Panc1 (cell line): ENCODE measurements around the gene SSBP2. TPM values are rescaled to one million over a fixed set of nuclear protein-coding genes. Genes with fewer than 3 reads are reported as not detected.

Source experiments
- ATAC-seq: fragments of 200-7000 bp; cut with Tn5 transposase; 2 replicates; pipeline ENCODE4 v1.9.1; 2020; ENCODE audit warnings: mild to moderate bottlenecking, moderate library complexity
- BruUV-seq: library from RNA; stranded (reverse); fragments of 400-500 nt; replicated peaks from 2 replicates; lab custom pipeline; 2021; lab: Mats Ljungman, UMichigan
- CTCF ChIA-PET: fragments of 300-600 bp; sonication (Branson Sonifier 250); formaldehyde crosslinking; loops from one replicate; lab custom pipeline; 2022; ENCODE audit warnings: antibody characterized with exemption; lab: Charles Lee
- POLR2A ChIA-PET: fragments of 300-600 bp; sonication (Branson Sonifier 250); formaldehyde crosslinking; loops from one replicate; lab custom pipeline; 2022; ENCODE audit warnings: antibody characterized with exemption; lab: Charles Lee
- DNase-seq: peaks from one replicate; pipeline ENCODE4 v3.0.0-alpha.2; 2010; ENCODE audit warnings: low read depth, low spot score
- H3K27ac ChIP-seq: 2 replicates; pipeline ENCODE4 v1.5.1; 2011; ENCODE audit warnings: mild to moderate bottlenecking, low read length, inconsistent platforms
- H3K27me3 ChIP-seq: fragments of 200-500 bp; sonication (Bioruptor generic); 2 replicates; pipeline ENCODE4 v1.6.0; 2014; ENCODE audit warnings: low read length, inconsistent platforms; ENCODE audit not compliant: control insufficient read depth, insufficient read depth
- H3K36me3 ChIP-seq: fragments of 200-500 bp; sonication (Bioruptor generic); 2 replicates; pipeline ENCODE4 v1.5.1; 2014; ENCODE audit warnings: inconsistent platforms, mild to moderate bottlenecking, low read length, moderate library complexity; ENCODE audit not compliant: control insufficient read depth, insufficient read depth
- H3K4me1 ChIP-seq: 2 replicates; pipeline ENCODE4 v1.5.1; 2011; ENCODE audit warnings: inconsistent platforms, mild to moderate bottlenecking, low read length, moderate library complexity; ENCODE audit not compliant: control insufficient read depth, insufficient read depth
- H3K4me3 ChIP-seq, 2 experiments: 2 replicates each; pipeline ENCODE4 v1.5.1; 2011 to 2012; ENCODE audit warnings: low read depth in 2 of 2, low read length in 2 of 2, mild to moderate bottlenecking in 2 of 2, inconsistent platforms in 1 of 2, moderate library complexity in 1 of 2
- H3K9me3 ChIP-seq: fragments of 200-500 bp; sonication (Bioruptor generic); 2 replicates; pipeline ENCODE4 v1.5.1; 2014; ENCODE audit warnings: low read depth, mild to moderate bottlenecking, inconsistent platforms, low read length, moderate library complexity; ENCODE audit not compliant: control insufficient read depth, insufficient read depth
- CTCF ChIP-seq: fragments of 450-650 bp; IDR thresholded peaks from 2 replicates; pipeline ENCODE4 v1.5.1; 2017; ENCODE audit warnings: mild to moderate bottlenecking
- POLR2AphosphoS5 ChIP-seq: IDR thresholded peaks from 2 replicates; pipeline ENCODE4 v1.6.1; 2012; ENCODE audit warnings: mild to moderate bottlenecking, low read depth, low read length, moderate library complexity
- SIN3A ChIP-seq: IDR thresholded peaks from 2 replicates; pipeline ENCODE4 v1.6.1; 2012; ENCODE audit warnings: low read depth, mild to moderate bottlenecking, low read length, moderate library complexity, borderline replicate concordance; ENCODE audit not compliant: insufficient read depth
- TCF7L2 ChIP-seq: IDR thresholded peaks from 2 replicates; pipeline ENCODE4 v1.6.1; 2011; ENCODE audit warnings: mild to moderate bottlenecking, low read depth, low read length, inconsistent platforms
- in situ Hi-C: cut with HindIII; loops from 2 replicates; pipeline ENCODE4 v1.10.0; 2016; ENCODE audit warnings: low sequenced_read_pairs, low pct_unique_long_range_greater_than_20kb
- intact Hi-C: fragments of 100-400 bp; cut with micrococcal nuclease; formaldehyde crosslinking; loops from one replicate; pipeline ENCODE4 v1.10.0; 2022; ENCODE audit not compliant: unreplicated experiment
- total RNA-seq: library from RNA; stranded (reverse); gene quantifications from one replicate; pipeline ENCODE4 v1.2.1, GENCODE V29; 2021; ENCODE audit not compliant: unreplicated experiment
- TF ChIP-seq, protein P1 (sequence below), 2 experiments: IDR thresholded peaks; 2 replicates each; pipeline ENCODE4 v1.6.1; 2011 to 2012; ENCODE audit warnings: low read depth in 2 of 2, control low read depth in 1 of 2, low read length in 1 of 2, mild to moderate bottlenecking in 1 of 2, moderate library complexity in 1 of 2; ENCODE audit not compliant: insufficient read depth in 1 of 2

The SSBP2 gene
- total RNA-seq, 1 experiment from 2014 or later = 16.3 TPM

DNA sequence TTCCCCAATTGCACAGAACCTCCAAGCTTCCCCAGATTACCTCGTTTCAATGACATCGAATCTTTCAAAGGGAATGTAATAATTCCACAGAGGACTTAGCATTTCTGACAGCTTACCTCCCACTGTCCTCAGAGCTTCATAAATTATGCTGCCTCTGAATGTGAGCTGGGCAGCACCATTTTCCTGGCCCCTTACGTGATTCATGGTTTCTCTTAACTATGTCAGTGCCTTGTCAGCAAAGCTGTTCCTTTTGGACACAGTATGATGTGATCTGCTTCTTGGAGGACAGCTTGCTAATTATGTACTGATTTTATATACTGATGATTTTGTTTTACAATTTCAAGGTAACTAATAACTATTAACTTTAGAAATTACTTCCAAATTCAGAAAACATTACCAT, 27.7 kb upstream of the SSBP2 start:
- H3K27ac ChIP-seq = no peak overlapping the region; the same call in 1 of the 2 replicates
- DNase-seq (no peak), ATAC-seq (no peak)
- H3K9me3 ChIP-seq = peaks cover 6% of the 10 kb centered on the region; the same call in 1 of the 2 replicates
- BruUV-seq = no TSS peak
- H3K4me1 ChIP-seq = no peaks in the 10 kb centered on the region; the same call in 1 of the 2 replicates
- no peaks in the 10 kb centered on the region for H3K36me3 ChIP-seq
- no peaks in the 10 kb centered on the region for H3K27me3 ChIP-seq
- ChIA-PET POLR2A (interaction anchor here (0.5 kb wide), 1 partner anchor 131 kb away, joined by 11 read pairs; no protein-coding TSS in a partner anchor), CTCF (interaction anchor here (1.0 kb wide), 1 partner anchor 60 kb away, joined by 3 read pairs; no protein-coding TSS in a partner anchor)
- TF ChIP-seq POLR2AphosphoS5 = no peak
- TF ChIP-seq, protein P1, sequence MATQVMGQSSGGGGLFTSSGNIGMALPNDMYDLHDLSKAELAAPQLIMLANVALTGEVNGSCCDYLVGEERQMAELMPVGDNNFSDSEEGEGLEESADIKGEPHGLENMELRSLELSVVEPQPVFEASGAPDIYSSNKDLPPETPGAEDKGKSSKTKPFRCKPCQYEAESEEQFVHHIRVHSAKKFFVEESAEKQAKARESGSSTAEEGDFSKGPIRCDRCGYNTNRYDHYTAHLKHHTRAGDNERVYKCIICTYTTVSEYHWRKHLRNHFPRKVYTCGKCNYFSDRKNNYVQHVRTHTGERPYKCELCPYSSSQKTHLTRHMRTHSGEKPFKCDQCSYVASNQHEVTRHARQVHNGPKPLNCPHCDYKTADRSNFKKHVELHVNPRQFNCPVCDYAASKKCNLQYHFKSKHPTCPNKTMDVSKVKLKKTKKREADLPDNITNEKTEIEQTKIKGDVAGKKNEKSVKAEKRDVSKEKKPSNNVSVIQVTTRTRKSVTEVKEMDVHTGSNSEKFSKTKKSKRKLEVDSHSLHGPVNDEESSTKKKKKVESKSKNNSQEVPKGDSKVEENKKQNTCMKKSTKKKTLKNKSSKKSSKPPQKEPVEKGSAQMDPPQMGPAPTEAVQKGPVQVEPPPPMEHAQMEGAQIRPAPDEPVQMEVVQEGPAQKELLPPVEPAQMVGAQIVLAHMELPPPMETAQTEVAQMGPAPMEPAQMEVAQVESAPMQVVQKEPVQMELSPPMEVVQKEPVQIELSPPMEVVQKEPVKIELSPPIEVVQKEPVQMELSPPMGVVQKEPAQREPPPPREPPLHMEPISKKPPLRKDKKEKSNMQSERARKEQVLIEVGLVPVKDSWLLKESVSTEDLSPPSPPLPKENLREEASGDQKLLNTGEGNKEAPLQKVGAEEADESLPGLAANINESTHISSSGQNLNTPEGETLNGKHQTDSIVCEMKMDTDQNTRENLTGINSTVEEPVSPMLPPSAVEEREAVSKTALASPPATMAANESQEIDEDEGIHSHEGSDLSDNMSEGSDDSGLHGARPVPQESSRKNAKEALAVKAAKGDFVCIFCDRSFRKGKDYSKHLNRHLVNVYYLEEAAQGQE (IDR thresholded peaks at IDR 0.05; ENCODE audit: insufficient read depth in 1 of 2, low read depth in 2 of 2, low read length in 1 of 2) = no peak
- no peak for TF ChIP-seq SIN3A
- no peak for TF ChIP-seq CTCF
- TF ChIP-seq TCF7L2 = no peak
- H3K4me3 ChIP-seq = 0 out of 4 replicates have a peak overlapping the region, but pooled peaks of 1 of the 2 experiments have one; percentile 1
- in situ Hi-C loops (no loop called here), intact Hi-C loops (no loop called here)

GRCh38 chr5:81776258-81776657, 25.4 kb upstream of the SSBP2 start:
- no peak overlapping the region for H3K27ac ChIP-seq
- intact Hi-C loops = no loop called here

GRCh38 chr5:81774374-81774773, 23.5 kb upstream of the SSBP2 start:
- in situ Hi-C loops (no loop called here), intact Hi-C loops (no loop called here)
- ChIA-PET CTCF (no interaction called here), POLR2A (no interaction called here)
- H3K4me3 ChIP-seq = no peak overlapping the region
- TF ChIP-seq, protein P1 (IDR thresholded peaks at IDR 0.05; ENCODE audit: insufficient read depth in 1 of 2, low read depth in 2 of 2, low read length in 1 of 2) = no peak
- TF ChIP-seq TCF7L2 = no peak
- BruUV-seq = no TSS peak
- no peaks in the 10 kb centered on the region for H3K36me3 ChIP-seq
- no peaks in the 10 kb centered on the region; the same call in 1 of the 2 replicates for H3K4me1 ChIP-seq
- H3K27ac ChIP-seq = no peak overlapping the region
- no peak for DNase-seq
- ATAC-seq = no peak
- H3K27me3 ChIP-seq = no peaks in the 10 kb centered on the region
- peaks cover 6% of the 10 kb centered on the region; the same call in 1 of the 2 replicates for H3K9me3 ChIP-seq

More at GRCh38 chr5:81776258-81776657, 25.4 kb upstream of the SSBP2 start:
- Histone ChIP-seq H3K36me3 (no peaks in the 10 kb centered on the region), H3K27me3 (no peaks in the 10 kb centered on the region), H3K4me1 (no peaks in the 10 kb centered on the region; the same call in 1 of the 2 replicates), H3K4me3 (no peak overlapping the region), H3K9me3 (peaks cover 6% of the 10 kb centered on the region; the same call in 1 of the 2 replicates)
- no TSS peak for BruUV-seq
- no peak for TF ChIP-seq SIN3A
- no peak for ATAC-seq
- DNase-seq = no peak
- in situ Hi-C loops = no loop called here
- POLR2A ChIA-PET = no interaction called here
- CTCF ChIA-PET = no interaction called here
